WTC11 (cell line): ENCODE data around the gene HEATR5A. TPM values are rescaled to one million over a fixed set of nuclear protein-coding genes. Genes with fewer than 3 reads are reported as not detected.
A peak's percentile ranks its signal among the peaks of the same experiment; 100 is the strongest.

Experiments
- ATF2 ChIP-seq: sonication (generic); formaldehyde crosslinking; IDR thresholded peaks from 2 replicates; pipeline ENCODE4 v1.8.1; 2022; ENCODE audit warnings: low read depth, missing genetic modification reagents, borderline replicate concordance
- ATF6 ChIP-seq: sonication (generic); formaldehyde crosslinking; IDR thresholded peaks from 2 replicates; pipeline ENCODE4 v1.8.1; 2023; ENCODE audit warnings: mild to moderate bottlenecking, missing genetic modification reagents
- E2F4 ChIP-seq: sonication (generic); formaldehyde crosslinking; IDR thresholded peaks from 2 replicates; pipeline ENCODE4 v1.8.1; 2022; ENCODE audit warnings: low read depth, mild to moderate bottlenecking, moderate library complexity, missing genetic modification reagents, borderline replicate concordance
- E2F5 ChIP-seq: sonication (generic); formaldehyde crosslinking; IDR thresholded peaks from 2 replicates; pipeline ENCODE4 v1.8.1; 2022; ENCODE audit warnings: mild to moderate bottlenecking, moderate library complexity, missing genetic modification reagents
- EMX1 ChIP-seq: fragments of 250-450 bp; sonication (Bioruptor Pico); IDR thresholded peaks from 2 replicates; pipeline ENCODE4 v1.8.0; 2021; ENCODE audit warnings: mild to moderate bottlenecking
- ETV6 ChIP-seq: sonication (generic); formaldehyde crosslinking; IDR thresholded peaks from 2 replicates; pipeline ENCODE4 v1.8.1; 2022; ENCODE audit warnings: mild to moderate bottlenecking, missing genetic modification reagents
- FOXP4 ChIP-seq: sonication (generic); formaldehyde crosslinking; IDR thresholded peaks from 2 replicates; pipeline ENCODE4 v1.8.0; 2022; ENCODE audit warnings: mild to moderate bottlenecking, missing genetic modification reagents
- GTF2I ChIP-seq: fragments of 250-450 bp; sonication (Bioruptor Pico); conservative IDR thresholded peaks from 2 replicates; pipeline ENCODE4 v1.4.0; 2021; ENCODE audit warnings: mild to moderate bottlenecking
- HMGA2 ChIP-seq: fragments of 250-450 bp; sonication (Bioruptor Pico); IDR thresholded peaks from 2 replicates; pipeline ENCODE4 v1.4.0; 2021; ENCODE audit warnings: mild to moderate bottlenecking, moderate library complexity
- IRF1 ChIP-seq: sonication (generic); formaldehyde crosslinking; IDR thresholded peaks from 2 replicates; pipeline ENCODE4 v1.8.0; 2023; ENCODE audit warnings: missing genetic modification reagents
- KAT7 ChIP-seq: sonication (generic); formaldehyde crosslinking; IDR thresholded peaks from 2 replicates; pipeline ENCODE4 v1.8.1; 2023; ENCODE audit warnings: missing genetic modification reagents, mild to moderate bottlenecking, borderline replicate concordance
- NFYB ChIP-seq: sonication (generic); formaldehyde crosslinking; conservative IDR thresholded peaks from 2 replicates; pipeline ENCODE4 v1.8.0; 2022; ENCODE audit warnings: low read depth, missing genetic modification reagents
- NR1H2 ChIP-seq: sonication (generic); formaldehyde crosslinking; IDR thresholded peaks from 2 replicates; pipeline ENCODE4 v1.9.0; 2021; ENCODE audit warnings: mild to moderate bottlenecking, moderate library complexity, missing genetic modification reagents
- NR3C1 ChIP-seq: sonication (generic); formaldehyde crosslinking; conservative IDR thresholded peaks from 2 replicates; pipeline ENCODE4 v1.8.1; 2023; ENCODE audit warnings: low read depth, mild to moderate bottlenecking, missing genetic modification reagents
- PRDM15 ChIP-seq: sonication (generic); formaldehyde crosslinking; IDR thresholded peaks from 2 replicates; pipeline ENCODE4 v1.8.0; 2022; ENCODE audit warnings: missing genetic modification reagents
- SOX15 ChIP-seq: fragments of 250-450 bp; sonication (Bioruptor Pico); IDR thresholded peaks from 2 replicates; pipeline ENCODE4 v1.9.0; 2021; ENCODE audit warnings: mild to moderate bottlenecking
- ZBTB43 ChIP-seq: sonication (generic); formaldehyde crosslinking; IDR thresholded peaks from 2 replicates; pipeline ENCODE4 v1.8.1; 2023; ENCODE audit warnings: mild to moderate bottlenecking, missing genetic modification reagents
- ZMAT4 ChIP-seq: fragments of 250-450 bp; sonication (Bioruptor Pico); IDR thresholded peaks from 2 replicates; pipeline ENCODE4 v1.9.0; 2021; ENCODE audit warnings: mild to moderate bottlenecking
- ZNF121 ChIP-seq: sonication (generic); formaldehyde crosslinking; IDR thresholded peaks from 2 replicates; pipeline ENCODE4 v1.8.0; 2023; ENCODE audit warnings: missing genetic modification reagents
- ZNF232 ChIP-seq: sonication (generic); formaldehyde crosslinking; IDR thresholded peaks from 2 replicates; pipeline ENCODE4 v1.8.0; 2022; ENCODE audit warnings: mild to moderate bottlenecking, missing genetic modification reagents
- ZNF263 ChIP-seq: sonication (generic); formaldehyde crosslinking; IDR thresholded peaks from 2 replicates; pipeline ENCODE4 v1.8.1; 2022; ENCODE audit warnings: low read depth, mild to moderate bottlenecking, moderate library complexity, missing genetic modification reagents
- total RNA-seq: library from RNA; stranded (reverse); gene quantifications from 3 replicates; pipeline ENCODE4 v1.2.3, GENCODE V29; 2021

The HEATR5A gene
- total RNA-seq, 1 experiment from 2014 or later, result 36.2 TPM

GRCh38 chr14:31456841-31457664, 36.7 kb upstream of the HEATR5A start, which contains the start of gene DTD2 (continued):
- no peak for TF ChIP-seq SOX15 (CRISPR knock-in tag)
- no peak for TF ChIP-seq E2F4 (CRISPR knock-in tag)
- TF ChIP-seq EMX1 (CRISPR knock-in tag), result no peak
- TF ChIP-seq E2F5 (CRISPR knock-in tag), result peak; percentile 79
- TF ChIP-seq ZNF232 (CRISPR knock-in tag), result 0 out of 2 replicates have a peak, but pooled peaks have one; percentile 64
- TF ChIP-seq GTF2I (CRISPR knock-in tag), result no peak
- TF ChIP-seq IRF1 (CRISPR knock-in tag), result no peak
- no peak for TF ChIP-seq ZNF263 (CRISPR knock-in tag)
- no peak for TF ChIP-seq NR3C1 (CRISPR knock-in tag)
- peak; percentile 69 for TF ChIP-seq ETV6 (CRISPR knock-in tag)
- 0 out of 2 replicates have a peak, but pooled peaks have one; percentile 57 for TF ChIP-seq KAT7 (CRISPR knock-in tag)
- no peak for TF ChIP-seq ZMAT4 (CRISPR knock-in tag)
- no peak for TF ChIP-seq NR1H2 (CRISPR knock-in tag)
- TF ChIP-seq ZNF121 (CRISPR knock-in tag), result no peak
- no peak for TF ChIP-seq ZBTB43 (CRISPR knock-in tag)
- TF ChIP-seq ATF2, result no peak
- no peak for TF ChIP-seq ATF6 (CRISPR knock-in tag)
- 0 out of 2 replicates have a peak, but pooled peaks have one; percentile 47 for TF ChIP-seq FOXP4
- no peak for TF ChIP-seq NFYB (CRISPR knock-in tag)
- no peak for TF ChIP-seq PRDM15
- no peak for TF ChIP-seq HMGA2
